ENCODE results near the gene TEX52. TPM values are rescaled to one million over a fixed set of nuclear protein-coding genes. Genes with fewer than 3 reads are reported as not detected.

Gene TEX52
- not detected in 2 replicates for total RNA-seq (2021)
- Bru-seq, nascent RNA = percentile 29 among the genes with signal in this experiment
- BruChase-seq, experiment 1, labeled RNA remaining after a 2-hour chase = percentile 18 among the genes with signal in this experiment
- BruChase-seq, experiment 2, labeled RNA remaining after a 6-hour chase = percentile 29 among the genes with signal in this experiment
- long read RNA-seq, partial matches to known transcripts = 0 of 1 reads
- long read RNA-seq, other reads (novel, unspliced or antisense) = 1 of 1 reads

GRCh38 chr12:2857021-2857431, at the start of gene TEX52:
TEX52 (minus strand) TSS chr12:2857039; CDS start chr12:2857026, 13 bp downstream.
- H3K4me2 ChIP-seq = no peak within 1 kb of the TSS
- no peak within 1 kb of the TSS for H2AFZ ChIP-seq
- intact Hi-C loops (cut with micrococcal nuclease; ENCODE audit: unreplicated experiment) = no loop called here
- H4K20me1 ChIP-seq (ENCODE audit: insufficient read depth) = no peaks in the 10 kb centered on the region
- 0 out of 2 replicates have a peak, but pooled peaks cover 3% of the 10 kb centered on the region for H3K36me3 ChIP-seq (ENCODE audit: low read depth)
- CTCF ChIA-PET = no interaction called here
- DNase-seq = peak; percentile 39 to 42
- no peaks in the 10 kb centered on the region for H3K9me2 ChIP-seq (ENCODE audit: insufficient read depth)
- TF ChIP-seq CTCF (conservative IDR thresholded peaks at IDR 0.05) (no peak), EZH2 (IDR thresholded peaks at IDR 0.05; ENCODE audit: low read depth) (no peak)
- H3K27ac ChIP-seq = no peak within 1 kb of the TSS
- BruUV-seq (replicated peaks) = no TSS peak
- H3K9me3 ChIP-seq (ENCODE audit: insufficient read depth, low read depth) = no peaks in the 10 kb centered on the region
- POLR2A ChIA-PET (ENCODE audit: unreplicated experiment) = interaction anchor here (0.5 kb wide), 1 partner anchor 65 kb away, joined by 6 read pairs; no protein-coding TSS in a partner anchor
- no peaks in the 10 kb centered on the region for H3K27me3 ChIP-seq (ENCODE audit: insufficient read depth, low read depth)
- H3K79me2 ChIP-seq (ENCODE audit: low read depth) = no peaks in the 10 kb centered on the region
- peaks cover 6% of the 10 kb centered on the region for H3F3A ChIP-seq (ENCODE audit: insufficient read depth, low read depth)
- H3K4me1 ChIP-seq (replicated peaks; ENCODE audit: insufficient read depth) = no peaks in the 10 kb centered on the region
- no peak within 1 kb of the TSS for H3K4me3 ChIP-seq

- Histone ChIP-seq H3K79me2 (ENCODE audit: low read depth) (peaks cover 30% of the 10 kb centered on the region), H3K9me3 (ENCODE audit: insufficient read depth, low read depth) (no peaks in the 10 kb centered on the region), H3K4me3 (no peak overlapping the region), H3K27ac (no peak overlapping the region), H3K4me2 (no peak overlapping the region), H3K4me1 (replicated peaks; ENCODE audit: insufficient read depth) (0 out of 2 replicates have a peak, but pooled peaks cover 4% of the 10 kb centered on the region), H3K9me2 (ENCODE audit: insufficient read depth) (no peaks in the 10 kb centered on the region), H2AFZ (no peak overlapping the region), H4K20me1 (ENCODE audit: insufficient read depth) (peaks cover 40% of the 10 kb centered on the region), H3F3A (ENCODE audit: insufficient read depth, low read depth) (peaks cover 11% of the 10 kb centered on the region; the same call in 1 of the 2 replicates), H3K27me3 (ENCODE audit: insufficient read depth, low read depth) (no peaks in the 10 kb centered on the region), H3K36me3 (ENCODE audit: low read depth) (peaks cover 3% of the 10 kb centered on the region; the same call in 1 of the 2 replicates)
- DNase-seq = no peak
- POLR2A ChIA-PET (ENCODE audit: unreplicated experiment) = no interaction called here
- CTCF ChIA-PET = no interaction called here
- no TSS peak for BruUV-seq (replicated peaks)
- intact Hi-C loops (cut with micrococcal nuclease; ENCODE audit: unreplicated experiment) = no loop called here
- TF ChIP-seq CTCF (conservative IDR thresholded peaks at IDR 0.05) = no peak
- no peak for TF ChIP-seq EZH2 (IDR thresholded peaks at IDR 0.05; ENCODE audit: low read depth)
These were observed 47.4 kb upstream of the TEX52 start for GRCh38 chr12:2904260-2904659.

- no peak for TF ChIP-seq CTCF (conservative IDR thresholded peaks at IDR 0.05)
- no peak for TF ChIP-seq EZH2 (IDR thresholded peaks at IDR 0.05; ENCODE audit: low read depth)
- Histone ChIP-seq H2AFZ (no peak overlapping the region), H3K27ac (no peak overlapping the region), H3K4me3 (no peak overlapping the region), H3K4me2 (no peak overlapping the region), H4K20me1 (ENCODE audit: insufficient read depth) (peaks cover 30% of the 10 kb centered on the region), H3K4me1 (replicated peaks; ENCODE audit: insufficient read depth) (no peaks in the 10 kb centered on the region), H3K79me2 (ENCODE audit: low read depth) (peaks cover 38% of the 10 kb centered on the region), H3K27me3 (ENCODE audit: insufficient read depth, low read depth) (no peaks in the 10 kb centered on the region), H3K36me3 (ENCODE audit: low read depth) (no peaks in the 10 kb centered on the region), H3K9me3 (ENCODE audit: insufficient read depth, low read depth) (no peaks in the 10 kb centered on the region), H3K9me2 (ENCODE audit: insufficient read depth) (no peaks in the 10 kb centered on the region), H3F3A (ENCODE audit: insufficient read depth, low read depth) (peaks cover under 1% of the 10 kb centered on the region; the same call in 1 of the 2 replicates)
- CTCF ChIA-PET = no interaction called here
- no peak for DNase-seq
- no TSS peak for BruUV-seq (replicated peaks)
- POLR2A ChIA-PET (ENCODE audit: unreplicated experiment) = no interaction called here
- intact Hi-C loops (cut with micrococcal nuclease; ENCODE audit: unreplicated experiment) = no loop called here
These were observed 45.5 kb upstream of the TEX52 start for GRCh38 chr12:2902272-2902880.
